ENCODE data around the gene CCL25.

Gene CCL25

GRCh38 chr19:8046569-8047165 is 5.9 kb upstream of the CCL25 start:
- DNase-seq: no peak

DNA sequence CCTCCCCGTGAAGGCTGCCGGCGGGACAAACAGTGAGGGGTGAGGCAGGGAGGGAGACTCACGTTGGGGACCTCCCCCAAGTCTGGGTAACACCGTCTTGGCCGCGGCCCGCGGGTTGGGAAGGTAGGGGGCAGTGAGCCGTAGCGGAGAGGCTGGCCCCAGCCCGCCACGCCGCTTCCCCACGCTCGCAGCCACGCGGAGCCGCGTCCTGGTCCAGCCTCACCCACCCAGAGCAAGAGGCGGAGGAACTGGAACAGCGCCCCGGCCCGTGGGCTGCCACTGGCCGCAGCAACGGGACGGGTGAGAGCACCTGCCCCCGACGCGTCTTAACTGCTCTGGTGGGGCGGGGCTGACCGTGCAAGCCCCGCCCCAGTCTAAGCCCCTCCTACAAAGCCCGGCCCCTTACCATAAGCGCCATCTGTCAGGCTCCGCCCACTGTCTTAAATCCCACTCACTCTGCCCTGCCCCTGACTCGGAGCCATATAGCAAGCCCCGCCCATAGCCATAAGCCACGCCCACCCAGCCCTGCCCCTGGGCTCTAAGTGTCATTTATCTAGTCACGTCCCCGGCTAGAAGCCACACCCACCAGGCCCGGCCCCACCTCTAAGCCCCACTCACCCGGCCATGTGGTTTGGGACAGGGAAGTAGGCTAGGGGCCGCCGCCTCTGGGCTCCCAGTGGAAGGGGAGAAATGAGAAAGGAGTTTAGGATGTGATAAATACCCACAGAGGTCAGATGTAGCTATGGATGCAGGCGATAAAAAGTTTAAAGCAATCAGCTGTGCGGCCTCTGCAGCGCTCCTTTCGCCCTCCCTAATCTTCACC is 2.1 kb upstream of the CCL25 start:
- DNase-seq: peak; percentile 8 to 14

DNA sequence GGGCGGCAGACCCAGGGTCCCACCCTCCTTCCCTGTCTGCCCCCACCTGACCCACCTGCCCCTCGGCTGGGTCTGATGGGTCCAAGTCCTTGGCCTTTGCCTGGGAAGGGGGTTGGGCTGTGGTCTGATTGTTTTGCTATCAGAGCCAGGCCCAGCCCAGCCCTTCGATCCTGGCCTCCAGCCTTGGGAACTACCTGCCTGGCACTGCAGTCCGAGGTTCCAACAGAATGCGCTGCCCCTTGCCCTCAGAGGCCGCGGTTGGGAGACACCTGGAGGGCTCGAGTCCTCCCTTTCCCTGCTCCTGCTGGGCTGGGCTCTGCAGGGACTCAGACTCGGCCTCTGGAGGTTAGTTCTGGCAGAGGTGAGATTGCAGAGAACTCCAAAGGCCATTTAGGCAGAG is 1.6 kb downstream of the CCL25 start:
- no peak for DNase-seq

GRCh38 chr19:8056533-8056932 is 4.0 kb downstream of the CCL25 start:
- no peak for DNase-seq

DNA sequence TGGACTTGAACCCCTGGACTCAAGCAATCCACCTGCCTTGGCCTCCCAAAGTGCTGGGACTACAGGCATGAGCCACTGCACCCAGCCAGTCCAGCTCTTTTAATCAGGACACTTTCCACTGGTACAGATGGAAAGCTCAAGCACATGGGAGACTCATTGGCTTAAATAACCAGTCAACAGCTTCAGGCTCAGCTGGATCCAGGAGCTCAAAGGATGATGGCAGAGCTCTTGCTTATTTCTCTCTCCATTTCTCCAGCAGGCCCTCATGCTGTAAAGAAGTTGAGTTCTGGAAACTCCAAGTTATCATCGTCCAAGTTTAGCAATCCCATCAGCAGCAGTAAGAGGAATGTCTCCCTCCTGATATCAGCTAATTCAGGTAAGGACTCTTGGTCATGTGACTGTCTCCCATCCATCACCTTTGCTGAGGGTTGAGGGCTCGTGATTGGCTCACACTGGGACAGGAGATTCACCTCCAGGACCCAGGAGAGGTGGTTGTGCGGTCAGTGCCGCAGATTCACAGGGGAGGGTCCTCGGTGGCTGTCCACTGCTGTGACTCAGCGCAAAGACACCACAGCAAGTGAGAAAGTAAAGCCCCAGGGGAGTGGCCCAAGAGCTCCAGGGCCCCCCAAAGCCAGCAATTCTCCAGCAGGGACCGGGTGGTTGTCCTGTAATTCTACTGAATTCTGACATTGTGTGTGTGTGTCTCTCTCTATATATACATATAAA is 5.1 kb downstream of the CCL25 start:
- DNase-seq: no peak

GRCh38 chr19:8064911-8065874 is 12.6 kb downstream of the CCL25 start:
- DNase-seq: no peak

- DNase-seq: no peak
Measured at GRCh38 chr19:8065875-8066261, 13.3 kb downstream of the CCL25 start.

DNA sequence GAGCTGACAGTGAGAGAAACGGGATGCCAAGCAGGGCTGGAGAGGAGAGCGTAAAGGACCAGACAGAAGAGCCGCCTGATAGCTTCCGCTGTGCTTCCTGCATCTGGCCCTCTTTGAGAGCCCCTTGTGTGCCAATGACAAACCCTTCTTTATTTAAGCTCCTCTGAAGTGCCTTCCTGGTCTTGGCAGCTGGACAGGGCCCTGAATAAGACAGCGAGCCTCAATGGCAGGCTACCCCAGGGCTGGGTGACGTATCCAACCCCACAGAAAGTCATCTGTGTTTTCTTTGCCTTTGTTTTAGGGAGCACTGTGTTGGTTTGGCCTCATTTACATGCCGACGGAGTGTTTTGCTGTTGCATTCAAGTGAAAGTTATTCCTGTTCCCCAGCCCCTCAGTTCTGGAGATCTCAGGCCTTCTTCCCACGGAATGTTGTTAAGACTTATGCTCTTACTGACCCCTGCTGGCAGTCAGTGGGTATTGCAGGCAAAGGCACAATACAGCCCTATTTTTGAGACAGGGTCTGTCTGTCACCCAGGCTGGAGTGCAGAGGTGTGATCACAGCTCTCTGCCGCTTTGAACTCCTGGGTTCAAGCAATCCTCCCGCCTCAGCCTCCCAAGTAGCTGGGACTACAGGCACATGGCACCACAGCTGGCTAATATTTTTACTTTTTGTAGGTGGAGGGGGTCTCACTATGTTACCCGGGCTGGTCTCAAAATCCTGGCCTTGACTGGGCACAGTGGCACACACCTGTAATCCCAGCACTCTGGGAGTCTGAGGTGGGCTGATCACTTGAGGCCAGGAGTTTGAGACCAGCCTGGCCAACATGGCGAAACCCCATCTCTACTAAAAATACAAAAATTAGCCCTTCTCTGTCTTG is 16.8 kb downstream of the CCL25 start:
- no peak for DNase-seq

- DNase-seq: no peak
Measured at GRCh38 chr19:8071912-8072311, 19.4 kb downstream of the CCL25 start.

DNA sequence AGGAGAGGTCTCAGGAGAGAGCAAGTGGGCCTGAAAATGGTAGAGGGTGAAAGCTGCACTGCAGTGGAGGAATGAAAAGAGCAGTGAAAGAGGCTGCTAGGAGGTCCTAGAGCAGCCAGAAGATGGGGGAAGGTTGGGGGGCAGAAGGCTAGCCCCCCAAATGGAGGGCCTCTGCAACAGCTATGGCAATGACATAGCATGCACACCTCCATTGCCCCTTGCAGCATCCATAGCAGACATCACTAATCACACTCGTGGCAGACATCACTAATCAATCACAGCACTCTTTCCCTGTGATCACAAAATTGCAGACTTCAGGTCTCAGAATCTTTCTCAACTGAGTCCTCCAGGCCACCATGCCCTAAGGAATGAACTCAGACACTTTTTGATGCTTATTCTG is 21.9 kb downstream of the CCL25 start:
- no peak for DNase-seq

- DNase-seq: no peak
Measured at GRCh38 chr19:8075158-8076074, 22.9 kb downstream of the CCL25 start.

DNA sequence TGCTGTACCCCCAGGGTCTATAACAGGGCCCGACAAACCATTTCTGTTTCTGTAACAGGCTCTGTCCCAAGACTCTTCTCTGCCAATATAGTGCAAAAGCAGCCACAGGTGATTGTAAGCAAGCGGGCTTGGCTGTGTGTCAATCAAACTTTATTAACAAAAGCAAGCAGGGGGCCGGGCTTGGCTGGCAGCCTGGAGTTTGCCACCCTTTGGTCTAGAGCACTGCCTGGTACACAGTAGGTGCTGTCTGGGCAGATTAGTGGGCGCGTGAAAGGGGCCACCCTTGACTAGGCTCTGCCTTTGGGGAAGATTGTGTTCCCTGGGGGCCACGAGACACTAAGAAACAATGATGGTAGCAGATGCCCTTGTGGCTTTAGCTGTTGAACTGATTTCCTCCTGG is 27.4 kb downstream of the CCL25 start:
- no peak for DNase-seq

GRCh38 chr19:8080832-8081231 is 28.3 kb downstream of the CCL25 start:
- no peak for DNase-seq

GRCh38 chr19:8081569-8082550 is 29.3 kb downstream of the CCL25 start:
- no peak for DNase-seq

DNA sequence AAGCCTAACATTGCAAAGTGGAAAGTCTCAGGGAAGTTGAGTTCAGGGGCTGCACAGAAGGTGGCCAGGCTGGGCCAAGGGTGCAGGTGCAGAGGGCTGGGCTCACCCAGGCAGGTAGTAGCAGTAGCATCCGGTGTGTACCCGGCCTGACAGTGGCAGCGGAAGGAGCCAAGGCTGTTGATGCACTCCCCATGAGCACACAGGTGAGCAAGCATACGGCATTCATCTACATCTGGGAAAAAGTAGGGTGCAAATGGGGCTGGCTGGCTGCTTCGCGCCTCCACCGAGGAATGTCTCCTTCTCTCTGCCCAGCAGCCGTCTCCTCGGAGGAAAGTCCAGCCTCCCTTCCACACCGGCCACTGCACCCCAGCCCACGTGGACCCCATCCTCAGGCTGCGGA is 30.6 kb downstream of the CCL25 start:
- DNase-seq: no peak

DNA sequence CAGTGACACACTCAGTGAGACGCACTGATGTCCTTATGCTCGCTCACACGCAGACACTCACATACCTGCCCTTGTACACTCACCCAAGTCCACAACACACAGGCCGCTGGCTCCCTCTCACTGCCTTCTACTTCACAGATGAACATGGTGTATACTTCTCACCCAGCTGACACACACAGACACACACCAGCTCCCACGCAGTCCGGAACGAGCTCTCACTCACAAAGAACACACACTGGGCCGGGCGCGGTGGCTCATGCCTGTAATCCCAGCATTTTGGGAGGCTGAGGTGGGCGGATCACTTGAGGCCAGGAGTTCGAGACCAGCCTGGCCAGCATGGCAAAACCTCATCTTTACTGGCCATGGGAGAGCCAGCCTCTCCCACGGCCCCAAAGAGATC is 31.6 kb downstream of the CCL25 start:
- no peak for DNase-seq

- DNase-seq: no peak
Measured at GRCh38 chr19:8085598-8086408, 33.2 kb downstream of the CCL25 start.

GRCh38 chr19:8086849-8087248 is 34.3 kb downstream of the CCL25 start:
- DNase-seq: no peak

GRCh38 chr19:8087876-8088275 is 35.3 kb downstream of the CCL25 start:
- no peak for DNase-seq

Data from NCI-H187 (cell line).